Retina (tissue), 1 donor: Measurements from ENCODE around the gene PTPN3.
"Not testable (repeated sequence)": the region's sequence is repeated elsewhere in the genome, so short reads cannot be mapped to it uniquely, and the experiment has no call there.

ENCODE experiments used
- DNase-seq: peaks from one replicate; pipeline ENCODE4 v3.0.0-alpha.2; 2016

Gene PTPN3

DNA sequence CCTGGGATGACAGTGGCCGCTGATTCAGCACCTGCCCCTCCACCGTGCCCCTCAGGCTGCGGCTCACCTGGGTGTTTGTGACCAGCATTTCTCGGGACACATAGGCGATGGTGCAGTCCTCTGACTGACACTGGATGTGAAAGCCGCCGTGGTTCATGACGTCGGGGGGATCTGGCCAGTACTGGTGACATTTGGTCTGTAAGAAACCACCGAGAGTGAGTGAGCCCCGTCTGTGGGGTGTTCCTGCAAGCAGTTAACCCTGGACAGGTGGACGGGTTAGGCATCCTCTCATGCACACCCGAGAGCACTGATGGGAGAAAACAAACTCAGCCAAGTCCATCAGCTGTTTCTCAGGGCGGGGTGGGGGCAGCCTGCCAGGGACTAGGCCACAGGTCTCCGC, 114.8 kb downstream of the PTPN3 start:
- no peak for DNase-seq

DNA sequence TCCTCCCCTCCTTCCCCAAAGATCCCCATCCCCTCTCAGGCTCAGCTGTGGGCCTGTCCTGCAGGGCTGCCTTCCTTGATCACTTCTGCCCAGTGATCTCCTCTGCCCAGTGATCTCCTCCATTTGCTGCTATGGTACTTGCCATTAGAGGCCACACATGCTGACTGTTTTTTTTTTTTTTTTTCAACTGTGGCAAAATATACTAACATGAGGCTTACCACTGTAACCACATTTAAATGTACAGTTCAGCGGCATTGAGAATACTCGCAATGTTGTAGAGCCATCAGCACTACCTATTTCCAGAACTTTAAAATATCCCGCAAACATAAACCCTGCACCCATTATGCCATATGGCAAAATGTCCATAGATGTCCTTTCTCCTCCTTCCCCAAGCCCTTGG, 115.5 kb downstream of the PTPN3 start:
- DNase-seq: no peak

DNA sequence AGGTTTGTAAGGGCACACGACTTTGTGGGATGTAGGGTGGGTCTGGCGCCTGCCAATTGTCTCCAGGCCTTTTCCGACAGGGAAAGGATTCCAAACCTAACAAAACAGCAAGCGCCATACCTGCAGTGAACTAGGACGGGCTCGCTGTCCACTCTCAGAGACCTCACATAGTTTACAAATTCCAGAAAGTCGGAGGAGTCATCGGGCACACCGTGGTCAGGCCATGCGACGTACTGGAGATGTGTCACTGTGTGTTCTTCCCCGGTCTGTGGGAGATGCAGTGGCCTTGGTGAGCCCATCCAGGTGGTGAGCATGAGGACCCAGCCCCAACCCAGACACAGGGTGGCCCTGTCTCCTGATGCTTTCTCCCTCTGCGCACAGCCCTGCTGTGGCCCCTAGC, 115.9 kb downstream of the PTPN3 start:
- DNase-seq: no peak

DNA sequence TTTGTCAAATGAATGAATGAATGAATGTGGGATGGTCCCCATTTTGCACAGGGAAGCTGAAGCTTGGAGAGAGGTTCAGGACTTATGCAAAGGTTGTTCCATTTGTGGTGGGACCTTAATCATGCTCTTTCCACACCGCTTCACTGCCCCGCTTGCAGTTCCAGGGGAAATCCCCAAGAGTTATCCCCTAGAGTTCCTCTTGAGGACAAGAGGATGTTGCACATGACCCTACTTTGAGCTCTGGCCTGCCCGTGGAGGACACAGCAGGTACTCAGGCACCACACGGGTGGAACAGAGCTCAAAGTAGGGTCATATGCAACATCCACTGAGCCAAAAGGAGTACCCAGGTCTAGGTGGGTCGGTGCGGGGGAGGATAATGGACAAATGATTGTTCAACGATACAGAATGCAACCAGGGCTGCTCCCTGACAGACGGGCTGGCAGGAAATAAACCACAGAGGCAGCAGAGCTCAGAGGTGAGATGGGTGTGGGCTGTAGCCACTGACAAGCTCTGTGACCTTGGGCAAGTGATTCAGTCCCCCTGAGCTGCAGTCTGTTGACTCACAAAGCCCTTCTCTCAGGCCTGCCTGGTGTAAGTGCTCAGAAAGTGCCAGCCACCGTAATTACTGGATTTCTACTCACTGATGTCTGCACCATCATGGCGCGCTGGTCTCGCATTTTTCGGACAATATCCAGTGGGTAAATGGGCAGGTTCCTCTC, 116.9 kb downstream of the PTPN3 start:
- DNase-seq: no peak

DNA sequence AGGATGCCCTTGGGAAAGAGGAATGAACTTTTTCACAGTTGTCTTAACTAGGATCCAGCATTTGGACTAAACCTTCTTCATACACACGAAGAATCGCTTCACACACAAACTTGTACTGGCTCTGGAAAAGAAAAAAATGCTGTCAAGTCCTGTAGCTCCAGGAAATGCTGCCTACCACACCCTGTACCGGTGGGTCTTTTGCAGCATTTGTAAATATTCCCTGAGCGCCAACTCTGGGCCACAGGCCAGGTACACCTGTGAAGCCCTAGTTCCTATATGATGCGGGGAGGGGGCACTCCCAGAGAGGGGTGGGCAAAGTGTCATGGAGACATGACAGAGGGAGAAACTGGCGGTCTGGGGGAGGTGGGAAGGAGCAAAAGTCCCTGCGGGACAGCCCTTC, 118.6 kb downstream of the PTPN3 start:
- DNase-seq: no peak

DNA sequence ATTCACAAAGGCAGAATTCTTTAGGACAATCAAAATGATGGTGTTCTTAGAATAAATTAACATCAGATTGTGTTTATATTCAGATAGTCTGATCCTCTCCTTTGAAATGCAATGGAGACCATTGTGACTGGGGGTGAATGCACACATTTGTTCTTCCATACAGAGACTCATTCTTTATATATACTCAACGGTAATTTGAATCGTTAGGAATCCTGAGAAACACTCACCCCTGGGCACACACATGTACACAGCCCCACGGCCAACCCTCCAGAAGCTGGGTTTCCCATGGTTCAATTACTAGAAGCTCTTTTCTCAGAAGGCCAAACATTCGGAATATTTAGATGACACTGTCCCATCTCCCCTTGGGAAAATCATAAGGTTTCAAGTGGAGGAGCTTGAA, 119.8 kb downstream of the PTPN3 start:
- no peak for DNase-seq

DNA sequence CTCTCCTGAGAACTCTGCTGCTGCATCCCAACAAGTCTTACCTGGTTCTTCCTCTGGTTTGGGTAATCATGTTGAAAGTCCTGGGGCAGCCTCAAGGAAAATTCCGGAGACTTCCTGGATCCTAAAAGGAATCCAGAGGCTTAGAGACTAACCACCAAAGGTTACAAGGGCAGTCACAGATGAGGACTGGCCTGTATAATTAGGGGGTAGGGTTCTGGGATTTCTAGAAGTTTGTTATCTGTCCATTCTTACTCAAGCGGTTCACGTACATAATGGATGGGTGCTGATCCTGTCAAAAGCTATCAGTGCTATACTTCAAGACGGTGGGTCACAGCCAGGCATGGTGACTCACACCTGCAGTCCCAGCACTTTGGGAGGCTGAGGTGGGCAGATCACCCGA, 125.9 kb downstream of the PTPN3 start:
- no peak for DNase-seq

DNA sequence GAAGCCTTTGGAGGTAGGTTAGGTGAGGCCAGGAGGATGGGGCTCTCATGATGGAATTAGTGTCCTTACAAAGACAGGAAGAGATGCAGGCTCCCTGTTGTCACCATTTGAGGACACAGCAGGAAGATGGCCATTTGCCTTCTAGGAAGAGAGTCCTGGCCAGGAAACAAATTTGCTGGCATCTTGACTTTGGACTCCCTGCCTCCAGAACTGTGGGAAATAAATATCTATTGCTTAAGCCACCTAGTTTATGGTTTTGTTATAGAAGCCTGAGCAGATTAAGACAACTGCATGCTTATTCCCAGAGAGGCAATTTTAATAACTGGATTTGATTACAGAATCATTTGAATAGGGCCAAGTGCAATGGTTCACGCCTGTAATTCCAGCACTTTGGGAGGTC, 126.7 kb downstream of the PTPN3 start:
- DNase-seq: no peak

DNA sequence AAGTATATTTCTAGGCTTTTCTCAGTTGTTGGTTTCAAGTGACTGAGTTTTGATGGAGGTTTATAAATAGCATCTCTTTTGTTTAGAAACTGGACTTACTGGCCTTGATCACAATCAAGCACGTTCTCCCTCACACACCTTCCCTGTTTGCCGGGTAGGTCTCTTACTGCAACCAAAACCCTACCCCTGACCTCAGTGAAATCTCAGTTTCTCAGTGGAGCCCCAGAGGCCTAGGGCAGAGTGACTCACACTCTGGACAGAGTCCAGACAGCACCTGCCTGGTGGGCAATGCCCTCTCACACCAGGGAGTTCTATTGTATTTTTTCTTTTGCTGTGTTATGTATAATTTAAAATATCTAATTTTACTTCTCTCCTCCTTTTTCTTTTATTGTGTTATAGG, 128.8 kb downstream of the PTPN3 start:
- DNase-seq: no peak

DNA sequence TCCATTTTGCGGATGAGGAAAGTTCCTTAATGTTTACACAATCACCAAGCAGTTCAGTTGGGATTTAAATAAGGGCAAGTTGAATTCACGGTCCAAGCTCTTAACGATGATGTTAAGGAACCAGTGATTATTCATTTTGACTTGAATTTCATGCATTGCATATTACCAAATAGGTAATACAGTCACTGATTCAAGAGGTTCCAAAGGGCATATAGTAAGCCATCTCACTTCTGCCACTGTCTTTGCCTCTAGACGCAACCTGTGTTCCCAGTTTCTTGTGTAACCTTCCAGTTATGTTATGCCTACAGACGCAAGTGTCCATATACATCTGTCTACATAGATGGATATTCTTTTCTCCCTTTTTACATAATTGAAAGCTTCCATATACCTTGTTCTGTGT, 137.3 kb downstream of the PTPN3 start:
- DNase-seq: no peak

DNA sequence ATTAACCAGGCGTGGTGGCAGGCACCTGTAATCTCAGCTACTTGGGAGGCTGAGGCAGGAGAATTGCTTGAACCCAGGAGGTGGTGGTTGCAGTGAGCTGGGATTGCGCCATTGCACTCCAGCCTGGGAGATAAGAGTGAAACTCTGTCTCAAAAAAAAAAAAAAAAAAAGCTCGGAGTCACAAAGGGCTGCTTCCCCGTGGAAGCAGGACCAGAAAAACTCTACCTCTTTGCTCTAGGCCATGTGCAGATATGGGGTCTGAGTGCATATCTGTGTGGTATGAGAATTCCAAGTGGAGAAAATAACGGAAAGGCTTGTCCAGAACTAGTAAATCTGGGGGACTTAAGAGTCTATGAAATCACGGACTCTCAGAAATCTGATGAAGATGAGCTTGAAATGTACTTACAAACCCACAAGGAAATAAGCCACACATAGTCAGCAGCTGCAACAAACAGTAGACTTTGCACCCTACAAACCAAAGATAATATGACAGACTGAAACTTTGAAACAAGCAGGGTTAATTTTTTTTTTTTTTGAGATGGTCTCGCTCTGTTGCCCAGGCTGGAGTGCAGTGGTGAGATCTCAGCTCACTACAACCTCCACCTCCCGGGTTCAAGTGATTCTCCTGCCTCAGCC, 139.0 kb downstream of the PTPN3 start:
- not testable (repeated sequence) for DNase-seq

DNA sequence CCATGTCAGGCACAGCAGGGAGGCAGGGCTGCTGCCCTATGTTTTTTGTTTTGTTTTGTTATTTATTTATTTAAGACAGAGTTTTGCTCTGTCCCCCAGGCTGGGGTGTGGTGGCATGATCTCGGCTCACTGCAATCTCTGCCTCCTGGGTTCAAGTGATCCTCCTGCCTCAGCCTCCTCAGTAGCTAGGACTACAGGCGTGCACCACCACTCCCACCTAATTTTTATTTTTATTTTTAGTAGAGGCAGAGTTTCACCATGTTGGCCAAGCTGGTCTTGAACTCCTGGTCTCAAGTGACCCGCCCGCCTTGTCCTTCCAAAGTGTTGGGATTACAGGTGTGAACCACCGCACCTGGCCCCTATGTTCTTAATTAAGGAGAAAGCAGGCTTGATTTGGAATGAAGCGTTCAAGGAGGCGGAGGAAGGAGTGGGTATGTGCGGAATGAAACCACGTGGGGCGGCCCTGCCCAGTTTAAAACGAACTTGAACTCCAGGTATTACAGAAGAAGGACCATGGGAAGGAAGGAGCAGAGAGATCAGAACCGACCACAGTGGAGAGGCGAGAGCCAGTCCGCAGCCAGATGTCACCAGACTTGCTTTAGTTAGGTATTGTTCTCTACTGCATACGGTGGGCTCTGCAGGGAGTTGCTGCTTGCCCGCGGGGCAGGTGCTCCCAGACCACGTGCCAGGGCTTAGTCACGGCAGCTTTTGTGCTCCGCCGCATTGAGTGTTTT, 142.4 kb downstream of the PTPN3 start:
- no peak for DNase-seq

DNA sequence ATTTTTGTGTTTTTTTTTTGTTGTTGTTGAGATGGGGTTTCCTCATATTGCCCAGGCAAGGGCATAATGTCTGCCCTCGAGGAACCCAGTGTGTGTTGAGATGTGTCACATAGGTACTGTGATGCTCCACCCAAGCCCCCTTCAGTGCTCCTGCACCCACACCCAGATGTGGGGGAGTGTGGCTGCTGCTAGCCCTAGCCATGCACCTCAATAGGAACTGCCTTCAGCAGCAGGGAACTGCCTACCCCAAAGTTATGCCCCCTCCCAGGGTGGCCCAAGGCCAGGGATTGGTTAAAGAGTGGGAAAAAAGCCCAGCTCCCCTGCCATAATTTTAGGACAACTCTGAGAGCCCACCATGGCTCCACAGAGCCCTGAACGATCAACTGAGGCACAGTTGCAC, 143.9 kb downstream of the PTPN3 start:
- no peak for DNase-seq

DNA sequence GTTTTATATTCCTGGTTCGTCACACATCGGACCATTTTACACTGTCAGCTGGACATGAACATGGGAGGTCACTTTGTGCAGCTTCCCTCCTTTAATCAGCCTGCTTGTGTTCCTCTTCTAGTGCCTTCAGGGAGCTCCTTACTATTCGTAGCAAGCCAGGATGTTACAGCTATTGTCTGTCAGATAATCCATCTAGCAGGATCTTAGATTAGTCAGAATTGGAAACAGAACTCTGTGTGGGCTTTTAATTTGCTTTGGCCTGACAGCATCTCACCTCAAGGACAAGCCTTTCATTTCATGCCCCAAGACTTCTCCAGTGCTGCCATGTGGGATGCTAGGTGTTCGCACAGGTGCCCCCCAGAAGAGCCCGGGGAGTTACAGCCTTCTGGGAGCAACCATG, 147.1 kb downstream of the PTPN3 start:
- DNase-seq: no peak

DNA sequence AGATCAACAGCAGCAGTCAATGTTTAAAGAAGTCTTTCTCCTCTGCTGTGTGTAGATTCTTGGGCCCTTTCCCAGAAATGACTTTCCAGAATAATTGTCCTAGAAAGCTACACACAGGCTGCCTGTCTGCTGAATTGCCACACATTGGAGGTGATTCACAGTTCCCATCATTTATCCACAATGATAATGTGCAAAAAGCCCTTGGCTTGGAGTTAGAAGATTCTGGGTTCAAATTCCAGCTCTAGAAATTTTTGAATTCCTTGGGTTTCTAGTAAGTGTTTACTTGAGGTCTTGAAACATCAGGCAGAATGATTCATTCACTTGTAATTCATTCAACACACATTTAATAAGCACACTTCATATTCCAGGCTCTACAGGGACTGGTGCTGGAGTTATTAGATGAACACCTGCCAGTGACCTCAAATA, 148.7 kb downstream of the PTPN3 start:
- no peak for DNase-seq

DNA sequence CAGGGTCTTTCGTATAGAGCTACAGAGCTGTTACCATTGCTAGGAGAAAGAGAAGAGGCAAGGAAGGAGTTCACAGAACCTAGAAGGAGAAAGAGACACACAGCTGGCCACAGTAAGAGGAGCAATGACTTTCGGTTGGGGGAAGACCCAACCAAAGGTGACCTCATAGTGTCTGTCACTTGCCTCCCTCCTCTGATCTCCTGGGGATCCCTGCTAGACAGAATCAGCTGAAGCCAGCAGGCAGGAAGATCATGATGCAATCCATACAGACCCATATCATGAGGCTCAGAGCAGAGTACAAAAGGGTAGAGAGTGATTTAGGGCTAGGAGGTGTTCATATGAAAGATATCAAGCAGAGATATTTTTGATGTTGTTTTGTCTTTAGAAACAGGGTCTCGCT, 151.2 kb downstream of the PTPN3 start:
- no peak for DNase-seq

DNA sequence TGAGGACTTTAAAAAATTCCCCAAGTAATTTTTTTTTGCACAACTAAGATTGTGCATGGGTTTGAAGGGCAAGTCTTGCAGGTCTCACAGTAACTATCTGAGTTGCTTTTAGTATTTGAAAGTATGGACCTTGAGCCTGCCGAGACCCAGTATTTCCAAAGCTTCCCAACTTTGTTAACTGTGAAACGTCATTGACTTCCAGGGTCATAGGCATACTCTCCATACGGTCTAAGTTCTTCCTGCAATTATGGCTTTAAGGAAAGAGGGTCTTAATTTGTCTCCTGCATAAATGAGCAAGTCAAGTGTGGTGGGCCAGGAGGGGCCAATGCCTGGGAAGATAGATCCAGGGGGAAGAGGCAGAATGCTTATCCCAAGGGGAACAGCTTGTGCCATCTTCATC, 153.2 kb downstream of the PTPN3 start:
- DNase-seq: no peak

DNA sequence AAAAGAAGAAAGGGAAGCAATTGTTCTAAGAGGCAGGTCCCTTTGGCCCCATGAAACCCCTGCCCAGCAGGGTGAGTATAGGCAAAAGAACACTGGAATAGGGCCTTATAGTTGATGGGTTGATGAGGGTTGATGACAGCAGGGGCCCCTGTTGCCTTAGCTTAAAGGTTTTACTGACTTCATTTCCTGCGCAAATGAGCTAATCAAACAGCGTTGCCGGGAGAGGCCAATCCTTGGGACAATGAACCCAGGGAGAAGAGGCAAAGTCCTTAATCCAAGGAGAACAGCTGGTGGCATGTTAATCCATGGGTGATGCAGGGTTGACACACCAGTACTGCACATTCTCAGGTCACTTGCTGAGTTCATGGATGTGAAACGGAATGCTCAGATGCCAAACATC, 155.2 kb downstream of the PTPN3 start:
- DNase-seq: no peak

DNA sequence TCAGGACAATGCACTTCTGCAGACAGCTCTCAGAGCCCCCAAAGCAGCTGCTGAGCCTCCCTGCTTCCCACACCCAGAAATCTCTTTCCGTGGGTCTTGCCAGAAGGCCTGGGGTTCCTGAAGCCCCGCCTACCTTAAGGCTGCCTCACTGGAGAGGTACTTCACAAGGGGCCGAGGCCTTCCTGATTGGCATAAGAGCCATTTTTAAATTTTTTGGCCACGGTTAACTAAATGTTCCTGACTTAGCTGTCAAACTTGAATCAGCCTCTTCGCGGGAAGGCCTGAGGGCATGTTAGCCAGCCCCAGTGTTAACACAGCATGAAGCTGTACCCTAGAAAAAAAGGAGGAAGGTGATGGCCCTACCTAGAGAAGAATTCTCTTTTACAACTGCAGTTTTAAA, 156.5 kb downstream of the PTPN3 start:
- DNase-seq: no peak

DNA sequence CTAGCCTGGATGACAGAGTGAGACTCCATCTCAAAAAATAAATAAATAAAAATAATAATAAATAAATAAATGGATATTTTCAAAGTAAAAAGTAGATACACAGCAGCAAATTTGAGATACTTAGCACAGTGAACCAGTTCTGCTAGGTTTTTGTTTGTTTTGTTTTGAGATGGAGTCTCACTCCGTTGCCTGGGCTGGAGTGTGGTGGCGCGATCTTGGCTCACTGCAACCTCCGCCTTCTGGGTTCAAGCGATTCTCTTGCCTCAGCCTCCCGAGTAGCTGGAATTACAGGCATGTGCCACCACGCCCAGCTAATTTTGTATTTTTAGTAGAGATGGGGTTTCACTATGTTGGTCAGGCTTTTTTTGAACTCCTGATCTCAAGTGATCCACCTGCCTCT, 157.1 kb downstream of the PTPN3 start:
- DNase-seq: not testable (repeated sequence)

DNA sequence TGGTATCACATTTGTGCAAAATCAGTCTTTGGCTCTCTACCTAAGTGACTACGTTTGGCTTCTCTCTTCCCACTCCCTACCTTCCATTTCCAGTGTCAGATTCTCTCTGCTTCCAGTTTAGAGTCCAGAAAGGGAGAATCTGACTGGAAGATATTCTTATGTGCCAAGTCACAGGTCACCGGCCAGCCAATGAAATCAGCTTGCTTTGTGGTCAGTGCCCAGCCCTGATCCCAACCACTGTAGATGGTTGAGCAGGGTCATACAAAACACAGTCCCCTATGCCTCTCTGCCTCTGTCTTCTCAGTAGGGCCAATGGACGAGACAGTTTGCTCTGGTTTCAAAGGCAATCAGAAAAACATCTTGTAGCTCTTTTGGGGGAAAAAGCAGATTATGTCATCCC, 161.7 kb downstream of the PTPN3 start:
- no peak for DNase-seq

DNA sequence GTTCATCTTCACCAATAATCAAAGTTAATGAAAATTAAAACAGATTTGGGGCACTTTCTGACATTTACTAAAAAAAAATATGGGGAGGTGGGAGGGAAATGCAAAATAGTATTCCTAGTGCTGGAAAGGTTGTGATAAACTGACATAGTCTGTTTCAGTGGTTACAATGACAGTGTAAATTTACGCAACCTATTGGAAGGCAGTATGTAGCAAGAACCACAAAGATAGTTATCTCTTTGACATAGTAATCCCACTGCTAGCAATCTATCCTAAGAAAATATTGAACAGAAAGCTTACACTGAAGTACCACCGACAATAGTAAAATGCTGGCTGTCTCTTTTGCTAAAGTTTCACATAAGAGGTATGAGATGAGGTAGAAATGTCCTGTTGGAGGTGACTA, 162.2 kb downstream of the PTPN3 start:
- no peak for DNase-seq

DNA sequence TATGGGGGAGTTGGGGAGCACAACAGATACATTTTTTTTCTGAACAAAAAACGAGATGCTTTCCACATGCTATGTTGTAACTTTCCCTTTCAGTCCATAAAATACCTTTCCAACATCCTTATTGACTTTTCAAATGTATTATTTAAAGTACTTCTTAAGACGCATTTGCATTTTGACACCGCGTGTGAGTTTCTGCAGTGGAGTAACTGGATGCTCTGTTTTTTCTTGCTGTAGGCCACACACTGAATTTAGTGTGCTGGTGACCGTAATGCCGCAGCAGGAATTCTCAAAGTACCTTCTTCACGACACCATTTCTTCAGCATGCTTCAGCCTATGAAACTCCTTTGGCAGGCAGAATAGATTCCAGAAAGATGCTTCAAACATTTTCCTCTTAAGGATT, 163.0 kb downstream of the PTPN3 start:
- DNase-seq: no peak

DNA sequence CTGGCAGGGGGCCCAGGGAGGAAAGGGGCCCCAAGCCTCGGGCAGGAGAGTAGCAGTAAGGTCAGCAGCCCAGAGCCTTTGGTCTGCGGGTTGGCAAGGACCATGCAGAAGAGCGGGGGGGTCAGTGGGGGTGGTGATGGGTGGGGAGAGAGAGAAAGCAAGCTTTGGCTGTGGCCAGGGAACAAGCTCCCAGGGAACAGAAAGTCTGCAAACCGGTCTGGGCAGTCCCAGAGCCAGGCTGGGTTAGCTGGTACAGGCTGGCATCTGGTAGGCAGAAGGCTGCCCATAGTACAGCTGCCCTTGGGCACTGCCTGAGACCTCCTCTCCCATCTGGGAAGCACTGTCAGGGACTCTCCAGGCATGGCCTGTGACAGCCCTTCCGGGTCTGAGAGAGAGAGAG, 166.8 kb downstream of the PTPN3 start:
- no peak for DNase-seq
